Nasal cavity respiratory epithelium epithelial cell of viscerocranial mucosa (primary cell): ENCODE results near the gene ATP7B. TPM values are rescaled to one million over a fixed set of nuclear protein-coding genes. Genes with fewer than 3 reads are reported as not detected.

ENCODE experiments used
- total RNA-seq: library from RNA; depleted of rRNA; stranded (reverse); fragments of >200 nt; gene quantifications from 2 replicates; pipeline ENCODE4 v1.2.3, GENCODE V29; 2014

Gene ATP7B
- 5.1 and 8.0 TPM in 2 replicates for total RNA-seq

GRCh38 chr13:52010890-52011631, at the start of gene ATP7B:
TSS of gene ATP7B (minus strand) at chr13:52011450. CDS start at chr13:52011337, 113 bp downstream.

GRCh38 chr13:52024481-52024880, 13.2 kb upstream of the ATP7B start, which contains the start of gene UTP14C:
TSS of gene UTP14C (plus strand) at chr13:52024691. CDS start at chr13:52028805, 4,114 bp downstream.

GRCh38 chr13:52011632-52012511, 622 bp upstream of the ATP7B start, which contains the start of gene ALG11:
TSS of gene ALG11 (plus strand) at chr13:52012398. CDS start at chr13:52012419, 21 bp downstream.

Other genes with a start within 250 kb of the ATP7B start
- 4.8 TPM in 2 replicates for gene DHRS12, start 207.3 kb downstream of the ATP7B start, total RNA-seq
- gene TMEM272, start 166.3 kb downstream of the ATP7B start, total RNA-seq, result not detected in 2 replicates
- gene CCDC70, start 149.5 kb downstream of the ATP7B start, total RNA-seq, result not detected in 2 replicates
- 25.3 and 28.8 TPM in 2 replicates for gene ALG11, start 948 bp upstream of the ATP7B start, total RNA-seq
- gene UTP14C, start 13.2 kb upstream of the ATP7B start, total RNA-seq, result 15.0 and 28.5 TPM in 2 replicates
- gene NEK5, start 117.6 kb upstream of the ATP7B start, total RNA-seq, result 0.34 and 0.57 TPM in 2 replicates
- 8.8 and 10.9 TPM in 2 replicates for gene NEK3, start 148.1 kb upstream of the ATP7B start, total RNA-seq